K562 (cell line): ENCODE results near the gene CD164L2. TPM values are rescaled to one million over a fixed set of nuclear protein-coding genes. Genes with fewer than 3 reads are reported as not detected.

Experiments used
- ATAC-seq: fragments of 200-7000 bp; cut with Tn5 transposase; 3 replicates; pipeline ENCODE4 v1.9.1; 2020; ENCODE audit warnings: moderate library complexity
- BruUV-seq: library from RNA; stranded (reverse); fragments of 400-500 nt; replicated peaks from 2 replicates; lab custom pipeline; 2021; lab: Mats Ljungman, UMichigan
- CTCF ChIA-PET: fragments of 300-600 bp; formaldehyde crosslinking; extraction: SDS; loops from one replicate; lab custom pipeline; 2021; ENCODE audit warnings: low intra/inter-chr PET ratio; lab: Yijun Ruan, JAX
- POLR2A ChIA-PET: fragments of 300-600, 350-650 bp; sonication (Branson Sonifier 250); formaldehyde crosslinking; extraction: SDS; loops from one replicate; lab custom pipeline; 2021; ENCODE audit warnings: antibody characterized with exemption, inconsistent platforms; lab: Yijun Ruan, JAX
- DNase-seq, 4 experiments: peaks; one replicate each; pipeline versions ENCODE4 v3.0.0 to v3.0.0-alpha.2; 2011 to 2018; ENCODE audit warnings: low spot score in 3 of 4, mixed read lengths in 3 of 4; ENCODE audit errors: extremely low read depth in 1 of 4
- FAIRE-seq: peaks from 2 replicates; lab custom pipeline; 2011; peaks lifted over from hg19 to GRCh38; lab: Jason Lieb, UNC
- H2AFZ ChIP-seq: 2 replicates; pipeline ENCODE4 v1.6.0; 2011; ENCODE audit warnings: low read depth, low read length, control low read depth, inconsistent platforms
- H3K27ac ChIP-seq: fragments of 200-600 bp; 3 replicates; pipeline ENCODE4 v1.8.0; 2011; ENCODE audit warnings: low read depth, mild to moderate bottlenecking, control low read depth, inconsistent platforms, low read length, moderate library complexity, mixed read lengths; ENCODE audit errors: extremely low read depth
- H3K27me3 ChIP-seq, 2 experiments: fragments of 300-600 bp in 1 of 2; 2 replicates in 1 of 2; 3 replicates in 1 of 2; pipeline versions ENCODE4 v1.6.0 to v1.8.0; 2011; ENCODE audit warnings: inconsistent platforms in 2 of 2, low read length in 2 of 2, mild to moderate bottlenecking in 1 of 2, mixed read lengths in 1 of 2, moderate library complexity in 1 of 2; ENCODE audit not compliant: control insufficient read depth in 2 of 2, insufficient read depth in 2 of 2
- H3K36me3 ChIP-seq: fragments of 300-600 bp; 3 replicates; pipeline ENCODE4 v1.8.0; 2011; ENCODE audit warnings: mild to moderate bottlenecking, low read length, inconsistent platforms; ENCODE audit not compliant: control insufficient read depth, insufficient read depth
- H3K4me1 ChIP-seq, 2 experiments: fragments of 200-600 bp in 1 of 2; replicated peaks in 1 of 2; 2 replicates in 1 of 2; 3 replicates in 1 of 2; pipeline versions ENCODE4 v1.5.1 to v1.8.0; 2011; ENCODE audit warnings: inconsistent platforms in 2 of 2, low read length in 2 of 2, mild to moderate bottlenecking in 1 of 2, mixed read lengths in 1 of 2, moderate library complexity in 1 of 2; ENCODE audit not compliant: control insufficient read depth in 2 of 2, insufficient read depth in 2 of 2
- H3K4me2 ChIP-seq: 2 replicates; pipeline ENCODE4 v1.6.1; 2011; ENCODE audit warnings: low read length, control low read depth, inconsistent platforms, mixed read lengths; ENCODE audit not compliant: insufficient read depth
- H3K4me3 ChIP-seq: fragments of 200-600 bp; sonication (generic), shearing (Covaris generic); 2 replicates; pipeline ENCODE4 v1.5.1; 2016; ENCODE audit warnings: control low read depth, inconsistent platforms
- H3K79me2 ChIP-seq: fragments of 200-600 bp; 3 replicates; pipeline ENCODE4 v1.8.0; 2011; ENCODE audit warnings: low read length, inconsistent platforms; ENCODE audit not compliant: control insufficient read depth, insufficient read depth
- H3K9ac ChIP-seq, 2 experiments: 2 replicates each; pipeline versions ENCODE4 v1.6.0 to v1.6.1; 2011; ENCODE audit warnings: low read depth in 2 of 2, low read length in 2 of 2, control low read depth in 1 of 2, inconsistent platforms in 1 of 2, mild to moderate bottlenecking in 1 of 2, mixed read lengths in 1 of 2; ENCODE audit not compliant: insufficient read depth in 1 of 2
- H3K9me1 ChIP-seq: one replicate; pipeline ENCODE4 v1.6.0; 2011; ENCODE audit warnings: inconsistent platforms, mild to moderate bottlenecking, low read length, moderate library complexity; ENCODE audit not compliant: control insufficient read depth, insufficient read depth
- H3K9me3 ChIP-seq: replicated peaks from 2 replicates; pipeline ENCODE4 v1.5.1; 2011; ENCODE audit warnings: low read depth, low read length, inconsistent platforms; ENCODE audit not compliant: control insufficient read depth, insufficient read depth
- H4K20me1 ChIP-seq: replicated peaks from 2 replicates; pipeline ENCODE4 v1.6.1; 2011; ENCODE audit warnings: low read length, inconsistent platforms, mixed read lengths; ENCODE audit not compliant: control insufficient read depth, insufficient read depth
- BCOR ChIP-seq: fragments of 450-650 bp; IDR thresholded peaks from 2 replicates; pipeline ENCODE4 v1.6.1; 2016
- ERF ChIP-seq: fragments of 450-650 bp; formaldehyde crosslinking; IDR thresholded peaks from 2 replicates; pipeline ENCODE4 v1.4.0; 2020; ENCODE audit warnings: mild to moderate bottlenecking, mixed read lengths
- FOXA1 ChIP-seq: fragments of 450-650 bp; IDR thresholded peaks from 2 replicates; pipeline ENCODE4 v1.6.1; 2016; ENCODE audit warnings: mild to moderate bottlenecking, borderline replicate concordance
- HIVEP1 ChIP-seq: fragments of 250-450 bp; sonication (Bioruptor Pico); IDR thresholded peaks from 2 replicates; pipeline ENCODE4 v1.4.0; 2020; ENCODE audit warnings: mild to moderate bottlenecking
- HNRNPLL ChIP-seq: fragments of 200-400 bp; formaldehyde crosslinking; IDR thresholded peaks from 2 replicates; pipeline ENCODE4 v1.6.1; 2017; ENCODE audit warnings: low read length, low read depth, mild to moderate bottlenecking; ENCODE audit not compliant: poor library complexity, severe bottlenecking
- KDM2B ChIP-seq: fragments of 250-450 bp; sonication (Bioruptor Pico); IDR thresholded peaks from 2 replicates; pipeline ENCODE4 v1.8.0; 2021; ENCODE audit warnings: mild to moderate bottlenecking, moderate library complexity
- MTA1 ChIP-seq: fragments of 450-650 bp; IDR thresholded peaks from 2 replicates; pipeline ENCODE4 v1.6.1; 2017; ENCODE audit warnings: borderline replicate concordance
- NELFE ChIP-seq: IDR thresholded peaks from 2 replicates; pipeline ENCODE4 v1.6.1; 2011; ENCODE audit warnings: mild to moderate bottlenecking; ENCODE audit not compliant: insufficient read depth, insufficient read length
- PTTG1 ChIP-seq: fragments of 450-650 bp; IDR thresholded peaks from 2 replicates; pipeline ENCODE4 v1.6.1; 2016; ENCODE audit warnings: low read depth, mild to moderate bottlenecking, missing genetic modification characterization, missing compliant biosample characterization
- TAL1 ChIP-seq: fragments of 450-650 bp; IDR thresholded peaks from 2 replicates; pipeline ENCODE4 v1.6.1; 2016; ENCODE audit warnings: mild to moderate bottlenecking
- TOE1 ChIP-seq, 2 experiments: fragments of 450-650 bp in 1 of 2; sonication (generic) in 1 of 2; formaldehyde crosslinking in 1 of 2; IDR thresholded peaks; 2 replicates each; pipeline versions ENCODE4 v1.7.1 to v1.8.0; 2016 to 2022; ENCODE audit warnings: borderline replicate concordance in 2 of 2, mild to moderate bottlenecking in 2 of 2, antibody characterized with exemption in 1 of 2, inconsistent platforms in 1 of 2, low read depth in 1 of 2, missing genetic modification reagents in 1 of 2, moderate library complexity in 1 of 2
- ZNF778 ChIP-seq: fragments of 450-650 bp; formaldehyde crosslinking; IDR thresholded peaks from 2 replicates; pipeline ENCODE4 v1.4.0; 2020; ENCODE audit warnings: mild to moderate bottlenecking, moderate library complexity
- WGBS: fragments of 100-300 bp; shearing (Covaris generic); methylation state at CpG from one replicate; pipeline ENCODE4 v1.1.6; 2016; ENCODE audit warnings: low coverage, mixed read lengths; ENCODE audit not compliant: insufficient coverage; ENCODE audit errors: missing lambda C conversion rate; 5-methylcytosine and 5-hydroxymethylcytosine counted together
- in situ Hi-C: fragments of 300-500 bp; cut with MboI; formaldehyde crosslinking; loops from 4 replicates; pipeline ENCODE4 v1.15.0; 2018; ENCODE audit warnings: inconsistent platforms, mixed read lengths
- intact Hi-C: fragments of 100-400 bp; cut with micrococcal nuclease; formaldehyde crosslinking; loops from 2 replicates; pipeline ENCODE4 v1.14.2; 2022
- polyA plus RNA-seq, 8 experiments: library from polyadenylated mRNA; depleted of rRNA in 4 of 8; stranded (reverse) in 5 of 8; unstranded in 3 of 8; fragments of >200 nt; fragmentation: Nextera tagmentation in 2 of 8; fragmentation: Illumina TruSeq in 1 of 8; extraction: Ambion mirVana in 2 of 8; extraction: Trizol in 1 of 8; gene quantifications; 2 replicates each; pipeline versions ENCODE4 v1.2.1 to v1.2.3, GENCODE V29; 2011 to 2014; ENCODE audit warnings: inconsistent platforms in 1 of 8, missing spikeins in 1 of 8
- total RNA-seq, 7 experiments: library from RNA; depleted of rRNA in 6 of 7; stranded (reverse); fragments of >200 nt in 6 of 7; fragmentation: Illumina TruSeq in 2 of 7; extraction: Trizol in 2 of 7; gene quantifications; 2 replicates each; pipeline versions ENCODE4 v1.2.1 to v1.2.3, GENCODE V29; 2011 to 2021; ENCODE audit warnings: low replicate concordance in 1 of 7
- TF ChIP-seq, protein P1 (sequence below), 2 experiments: fragments of 450-650 bp; formaldehyde crosslinking in 1 of 2; IDR thresholded peaks; 2 replicates each; pipeline versions ENCODE4 v1.4.0 to v1.6.1; 2014 to 2020; ENCODE audit warnings: mild to moderate bottlenecking in 2 of 2, borderline replicate concordance in 1 of 2, low read depth in 1 of 2

The CD164L2 gene
- total and polyA plus RNA-seq, 9 of the 15 experiments (the other 6 are each of a cell fraction or from before 2014, with no cell fraction given): 0.08 to 0.92 (median 0.38) TPM; not detected in 1

DNA sequence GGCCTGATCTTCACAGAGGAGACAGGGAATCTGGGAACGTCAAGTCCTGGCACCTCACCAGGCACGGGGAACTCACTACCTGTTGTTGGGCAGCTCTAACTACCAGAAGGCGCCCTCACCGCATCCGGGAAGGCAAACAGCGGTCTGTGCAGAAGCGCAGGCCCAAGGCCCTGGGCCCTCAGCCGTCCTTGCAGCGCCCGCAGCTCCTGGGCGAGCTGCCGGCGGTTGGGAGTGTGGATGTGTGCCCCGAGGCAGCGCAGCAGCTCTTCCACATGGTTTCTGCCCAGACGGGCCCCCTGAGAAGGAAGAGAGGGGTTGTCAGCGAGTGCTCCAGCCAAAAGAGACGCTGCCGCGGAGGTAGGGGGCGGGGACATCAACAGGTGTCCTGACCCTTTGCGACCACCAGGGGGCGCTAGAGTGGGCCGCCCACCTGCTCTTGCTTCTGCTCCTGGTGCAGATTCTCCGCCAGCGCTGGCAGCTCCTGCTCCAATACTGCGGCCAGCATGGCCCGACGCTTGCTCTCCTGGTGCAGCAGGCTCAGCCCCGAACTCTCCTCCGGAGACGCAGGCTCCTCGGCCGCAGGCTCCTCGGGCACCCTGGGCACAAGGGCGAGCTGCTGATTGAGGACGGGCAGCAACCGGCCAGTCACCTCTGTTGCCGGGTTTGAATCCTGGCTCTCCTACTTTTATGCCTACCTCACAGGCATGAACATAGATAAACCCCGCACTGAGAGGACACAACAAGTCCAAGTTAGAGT is 25.7 kb downstream of the CD164L2 start:
- Histone ChIP-seq H2AFZ (peak overlapping the region; percentile 87), H3K27me3 (no peaks in the 10 kb centered on the region), H3K4me3 (no peak overlapping the region), H4K20me1 (0 out of 2 replicates have a peak, but pooled peaks cover 10% of the 10 kb centered on the region), H3K4me2 (peak overlapping the region; percentile 56), H3K4me1 (peaks cover 9 to 53% of the 10 kb centered on the region in 2 experiments), H3K27ac (no peak overlapping the region), H3K9ac (peak overlapping the region in 1 of 2 experiments; percentile 86; a peak in 2 of 4 replicates), H3K79me2 (no peaks in the 10 kb centered on the region), H3K36me3 (peaks cover 12% of the 10 kb centered on the region; the same call in 2 of the 3 replicates), H3K9me3 (no peaks in the 10 kb centered on the region), H3K9me1 (no peaks in the 10 kb centered on the region)
- intact Hi-C loops (loop anchor here (5.0 kb wide), 2 partner anchors 35 to 55 kb away; partner anchors contain the start of gene GPR3), in situ Hi-C loops (no loop called here)
- DNase-seq (peak; percentile 85 to 94 (median 90)), ATAC-seq (peak; percentile 90), FAIRE-seq (peak; percentile 81)
- POLR2A ChIA-PET: interaction anchor here (0.6 to 1.5 kb wide), 8 partner anchors 8 to 1770 kb away, joined by 3 to 9 read pairs (median 3); partner anchors contain the start of gene SYTL1
- BruUV-seq: no TSS peak
- 28% methylated on average over 40 of the region's 40 CpGs for WGBS
- CTCF ChIA-PET: interaction anchor here (1.0 to 1.7 kb wide), 4 partner anchors 31 to 249 kb away, joined by 4 to 5 read pairs (median 4); no protein-coding TSS in a partner anchor
- TF ChIP-seq BCOR (no peak), TAL1 (no peak), HIVEP1 (CRISPR knock-in tag) (no peak), HNRNPLL (no peak), MTA1 (no peak), TOE1 (IDR thresholded peaks at IDR 0.05; ENCODE audit: borderline replicate concordance) (no peak), TOE1 (CRISPR knock-in tag; IDR thresholded peaks at IDR 0.05; ENCODE audit: borderline replicate concordance, low read depth) (no peak), ERF (CRISPR knock-in tag) (no peak; the same call in 1 of the 2 replicates), PTTG1 (tag) (no peak), FOXA1 (no peak), ZNF778 (CRISPR knock-in tag) (no peak), KDM2B (no peak), NELFE (no peak)
- TF ChIP-seq, protein P1, sequence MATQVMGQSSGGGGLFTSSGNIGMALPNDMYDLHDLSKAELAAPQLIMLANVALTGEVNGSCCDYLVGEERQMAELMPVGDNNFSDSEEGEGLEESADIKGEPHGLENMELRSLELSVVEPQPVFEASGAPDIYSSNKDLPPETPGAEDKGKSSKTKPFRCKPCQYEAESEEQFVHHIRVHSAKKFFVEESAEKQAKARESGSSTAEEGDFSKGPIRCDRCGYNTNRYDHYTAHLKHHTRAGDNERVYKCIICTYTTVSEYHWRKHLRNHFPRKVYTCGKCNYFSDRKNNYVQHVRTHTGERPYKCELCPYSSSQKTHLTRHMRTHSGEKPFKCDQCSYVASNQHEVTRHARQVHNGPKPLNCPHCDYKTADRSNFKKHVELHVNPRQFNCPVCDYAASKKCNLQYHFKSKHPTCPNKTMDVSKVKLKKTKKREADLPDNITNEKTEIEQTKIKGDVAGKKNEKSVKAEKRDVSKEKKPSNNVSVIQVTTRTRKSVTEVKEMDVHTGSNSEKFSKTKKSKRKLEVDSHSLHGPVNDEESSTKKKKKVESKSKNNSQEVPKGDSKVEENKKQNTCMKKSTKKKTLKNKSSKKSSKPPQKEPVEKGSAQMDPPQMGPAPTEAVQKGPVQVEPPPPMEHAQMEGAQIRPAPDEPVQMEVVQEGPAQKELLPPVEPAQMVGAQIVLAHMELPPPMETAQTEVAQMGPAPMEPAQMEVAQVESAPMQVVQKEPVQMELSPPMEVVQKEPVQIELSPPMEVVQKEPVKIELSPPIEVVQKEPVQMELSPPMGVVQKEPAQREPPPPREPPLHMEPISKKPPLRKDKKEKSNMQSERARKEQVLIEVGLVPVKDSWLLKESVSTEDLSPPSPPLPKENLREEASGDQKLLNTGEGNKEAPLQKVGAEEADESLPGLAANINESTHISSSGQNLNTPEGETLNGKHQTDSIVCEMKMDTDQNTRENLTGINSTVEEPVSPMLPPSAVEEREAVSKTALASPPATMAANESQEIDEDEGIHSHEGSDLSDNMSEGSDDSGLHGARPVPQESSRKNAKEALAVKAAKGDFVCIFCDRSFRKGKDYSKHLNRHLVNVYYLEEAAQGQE (IDR thresholded peaks at IDR 0.05; ENCODE audit: borderline replicate concordance): peak; percentile 80
- TF ChIP-seq, protein P1 (CRISPR knock-in tag; IDR thresholded peaks at IDR 0.05; ENCODE audit: low read depth): no peak
